LNCAP (cell line): ENCODE data around the gene GLIS1.

ENCODE experiments used
- CTCF ChIP-seq: fragments of 450-650 bp; IDR thresholded peaks from 2 replicates; pipeline ENCODE4 v1.5.1; 2017; ENCODE audit warnings: mild to moderate bottlenecking

The GLIS1 gene

GRCh38 chr1:53766831-53767405 lies 28.0 kb upstream of the GLIS1 start:
- TF ChIP-seq CTCF: no peak

GRCh38 chr1:53766194-53766742 lies 27.3 kb upstream of the GLIS1 start:
- no peak for TF ChIP-seq CTCF

- TF ChIP-seq CTCF: no peak
These were observed 26.7 kb upstream of the GLIS1 start for GRCh38 chr1:53765657-53766056.

- TF ChIP-seq CTCF: no peak
These were observed 24.9 kb upstream of the GLIS1 start for GRCh38 chr1:53763911-53764310.

GRCh38 chr1:53763461-53763860 lies 24.5 kb upstream of the GLIS1 start:
- TF ChIP-seq CTCF: no peak

- TF ChIP-seq CTCF: no peak
These were observed 16.9 kb upstream of the GLIS1 start for GRCh38 chr1:53755874-53756273.

- TF ChIP-seq CTCF: peak; percentile 83
These were observed 15.7 kb upstream of the GLIS1 start for GRCh38 chr1:53754484-53755312.
